B cell (primary cell): ENCODE results near the gene CPE. TPM values are rescaled to one million over a fixed set of nuclear protein-coding genes. Genes with fewer than 3 reads are reported as not detected.

ENCODE experiments used
- ATAC-seq: fragments of 200-7000 bp; cut with Tn5 transposase; one replicate; pipeline ENCODE4 v1.10.0; 2021; ENCODE audit warnings: low read depth, mild to moderate bottlenecking, moderate number of reproducible peaks, moderate library complexity
- CTCF ChIA-PET: fragments of 350-600 bp; sonication (Branson Sonifier 250); formaldehyde crosslinking; loops from one replicate; lab custom pipeline; 2021; ENCODE audit warnings: antibody characterized with exemption, inconsistent platforms; lab: Charles Lee
- POLR2A ChIA-PET: fragments of 350-600 bp; sonication (Branson Sonifier 250); formaldehyde crosslinking; loops from one replicate; lab custom pipeline; 2021; ENCODE audit warnings: antibody characterized with exemption; lab: Charles Lee
- DNase-seq: peaks from one replicate; pipeline ENCODE4 v3.0.0; 2013
- H2AFZ ChIP-seq: 2 replicates; pipeline ENCODE4 v1.6.1; 2012; ENCODE audit warnings: mild to moderate bottlenecking, low read depth, low read length; ENCODE audit not compliant: insufficient read depth, poor library complexity, severe bottlenecking
- H3K27ac ChIP-seq, 2 donors: 1 replicate in 1 of 2; 2 replicates in 1 of 2; pipeline ENCODE4 v1.5.1; 2012 to 2013; ENCODE audit warnings: low read length in 2 of 2, mild to moderate bottlenecking in 2 of 2, moderate library complexity in 1 of 2
- H3K27me3 ChIP-seq, 4 experiments: fragments of 200-600 bp in 1 of 4; sonication (generic) in 1 of 4; replicated peaks in 1 of 4; 1 replicate in 2 of 4; 2 replicates in 2 of 4; pipeline versions ENCODE4 v1.6.1 to v1.7.0; 2013 to 2016; ENCODE audit warnings: low read length in 3 of 4, mild to moderate bottlenecking in 2 of 4, mixed read lengths in 1 of 4, moderate library complexity in 1 of 4; ENCODE audit not compliant: insufficient read depth in 4 of 4, control insufficient read depth in 3 of 4; ENCODE audit errors: control extremely low read depth in 1 of 4
- H3K36me3 ChIP-seq, 2 experiments: replicated peaks in 1 of 2; 1 replicate in 1 of 2; 2 replicates in 1 of 2; pipeline versions ENCODE4 v1.6.1 to v1.7.1; 2013; ENCODE audit warnings: low read length in 1 of 2; ENCODE audit not compliant: insufficient read depth in 2 of 2, control insufficient read depth in 1 of 2; ENCODE audit errors: control extremely low read depth in 1 of 2, extremely low read depth in 1 of 2
- H3K4me1 ChIP-seq, 2 donors: fragments of 200-600 bp in 1 of 2; sonication (generic) in 1 of 2; 1 replicate in 1 of 2; 2 replicates in 1 of 2; pipeline versions ENCODE4 v1.5.1 to v1.6.1; 2013 to 2017; ENCODE audit warnings: low read length in 2 of 2; ENCODE audit not compliant: control insufficient read depth in 2 of 2, insufficient read depth in 2 of 2
- H3K4me2 ChIP-seq: replicated peaks from 2 replicates; pipeline ENCODE3; 2012; ENCODE audit warnings: mild to moderate bottlenecking, low read depth, low read length; ENCODE audit not compliant: poor library complexity, severe bottlenecking
- H3K4me3 ChIP-seq, 5 experiments: fragments of 200-600 bp in 1 of 5; sonication (generic) in 1 of 5; 1 replicate in 3 of 5; 2 replicates in 2 of 5; pipeline versions ENCODE4 v1.5.1 to v1.7.0; 2011 to 2016; ENCODE audit warnings: low read length in 4 of 5, mild to moderate bottlenecking in 4 of 5, low read depth in 2 of 5, control low read depth in 1 of 5, moderate library complexity in 1 of 5; ENCODE audit not compliant: insufficient read depth in 1 of 5; ENCODE audit errors: control extremely low read depth in 1 of 5, extremely low read depth in 1 of 5
- H3K79me2 ChIP-seq: fragments of 200-600 bp; sonication (generic); one replicate; pipeline ENCODE4 v1.6.0; 2016; ENCODE audit warnings: low read length; ENCODE audit not compliant: control insufficient read depth, insufficient read depth
- H3K9ac ChIP-seq: fragments of 200-600 bp; sonication (generic); 2 replicates; pipeline ENCODE4 v1.6.1; 2017; ENCODE audit warnings: mild to moderate bottlenecking, low read length, moderate library complexity
- H3K9me3 ChIP-seq, 3 donors: one replicate each; pipeline versions ENCODE4 v1.6.1 to v1.7.1; 2013; ENCODE audit warnings: low read length in 2 of 3; ENCODE audit not compliant: control insufficient read depth in 2 of 3, insufficient read depth in 1 of 3; ENCODE audit errors: control extremely low read depth in 1 of 3
- H4K20me1 ChIP-seq: 2 replicates; pipeline ENCODE4 v1.6.0; 2012; ENCODE audit warnings: mild to moderate bottlenecking, low read length; ENCODE audit not compliant: insufficient read depth, control insufficient read depth, poor library complexity, severe bottlenecking
- H3K27ac Mint-ChIP-seq: one replicate; pipeline ENCODE4 v1.8.0; 2021; ENCODE audit warnings: mixed read lengths
- H3K27me3 Mint-ChIP-seq: one replicate; pipeline ENCODE4 v1.8.0; 2021; ENCODE audit warnings: mixed read lengths
- H3K4me1 Mint-ChIP-seq: one replicate; pipeline ENCODE4 v1.8.0; 2021; ENCODE audit warnings: mixed read lengths
- H3K4me3 Mint-ChIP-seq: one replicate; pipeline ENCODE4 v1.8.0; 2021; ENCODE audit warnings: mixed read lengths
- H3K9me3 Mint-ChIP-seq: one replicate; pipeline ENCODE4 v1.8.0; 2022; ENCODE audit warnings: mixed read lengths; ENCODE audit not compliant: insufficient read depth
- CTCF ChIP-seq: fragments of 200-600 bp; IDR thresholded peaks from one replicate; pipeline ENCODE4 v1.8.0; 2022; ENCODE audit warnings: antibody characterized with exemption, mild to moderate bottlenecking
- EZH2 ChIP-seq: IDR thresholded peaks from 2 replicates; pipeline ENCODE4 v1.6.1; 2012; ENCODE audit warnings: borderline replicate concordance, low read depth, mild to moderate bottlenecking, moderate library complexity, low read length; ENCODE audit not compliant: insufficient read depth, poor library complexity, severe bottlenecking
- WGBS: methylation state at CpG from one replicate; pipeline ENCODE4 v1.1.5; 2013; ENCODE audit warnings: missing lambda C conversion rate; ENCODE audit not compliant: insufficient coverage; 5-methylcytosine and 5-hydroxymethylcytosine counted together
- intact Hi-C: fragments of 100-400 bp; cut with micrococcal nuclease; formaldehyde crosslinking; loops from one replicate; pipeline ENCODE4 v1.10.0; 2022
- polyA plus RNA-seq: library from polyadenylated mRNA; depleted of rRNA; stranded (reverse); fragments of >200 nt; gene quantifications from 2 replicates; pipeline ENCODE4 v1.2.3, GENCODE V29; 2012
- total RNA-seq, 2 donors: library from RNA; stranded (reverse); fragments of 120-200 nt in 1 of 2; gene quantifications; 1 replicate in 1 of 2; 2 replicates in 1 of 2; pipeline versions ENCODE4 v1.2.3 to v1.2.4, GENCODE V29; 2013 to 2022

The CPE gene
- total and polyA plus RNA-seq, 2 donors (not counting 1 experiment from before 2014, with no cell fraction given), result not detected

GRCh38 chr4:165476214-165477098, 97.6 kb downstream of the CPE start:
- CTCF ChIA-PET, result interaction anchor here (1.0 to 1.8 kb wide), 2 partner anchors 8 to 14 kb away, joined by 3 to 4 read pairs; no protein-coding TSS in a partner anchor
- H3K9me3 ChIP-seq, result peaks cover 0 to 19% (median 4%) of the 10 kb centered on the region in 3 donors
- H4K20me1 ChIP-seq, result no peaks in the 10 kb centered on the region
- H3K9ac ChIP-seq, result no peak overlapping the region
- H3K27ac ChIP-seq, result no peak overlapping the region
- Mint-ChIP-seq H3K4me1 (no peaks in the 10 kb centered on the region), H3K27me3 (peaks cover 3% of the 10 kb centered on the region), H3K27ac (no peak overlapping the region), H3K9me3 (no peaks in the 10 kb centered on the region), H3K4me3 (no peak overlapping the region)
- no peaks in the 10 kb centered on the region for H3K27me3 ChIP-seq
- WGBS, result 95% methylated on average over 10 of the region's 14 CpGs
- no peaks in the 10 kb centered on the region for H3K36me3 ChIP-seq
- no peak overlapping the region for H2AFZ ChIP-seq
- no peak overlapping the region for H3K4me3 ChIP-seq
- H3K79me2 ChIP-seq, result no peaks in the 10 kb centered on the region
- no peak overlapping the region for H3K4me2 ChIP-seq
- H3K4me1 ChIP-seq, result no peaks in the 10 kb centered on the region
- TF ChIP-seq EZH2, result no peak
- TF ChIP-seq CTCF, result no peak
- POLR2A ChIA-PET, result no interaction called here
- ATAC-seq, result no peak
- no peak for DNase-seq
- intact Hi-C loops, result no loop called here

- H2AFZ ChIP-seq, result no peak overlapping the region
- 94% methylated on average over 2 of the region's 4 CpGs for WGBS
- H3K27me3 ChIP-seq, result no peaks in the 10 kb centered on the region
- no peak overlapping the region for H3K4me2 ChIP-seq
- ATAC-seq, result no peak
- no peaks in the 10 kb centered on the region for H3K36me3 ChIP-seq
- CTCF ChIA-PET, result interaction anchor here (0.7 to 1.8 kb wide), 2 partner anchors 9 to 1593 kb away, joined by 3 to 4 read pairs; no protein-coding TSS in a partner anchor
- no peak overlapping the region for H3K27ac ChIP-seq
- peaks cover 8% of the 10 kb centered on the region for H3K27me3 Mint-ChIP-seq
- POLR2A ChIA-PET, result no interaction called here
- H3K79me2 ChIP-seq, result no peaks in the 10 kb centered on the region
- H3K9ac ChIP-seq, result no peak overlapping the region
- no peaks in the 10 kb centered on the region for H3K4me1 Mint-ChIP-seq
- H3K4me3 ChIP-seq, result no peak overlapping the region
- intact Hi-C loops, result no loop called here
- no peaks in the 10 kb centered on the region for H4K20me1 ChIP-seq
- no peak for DNase-seq
- H3K9me3 Mint-ChIP-seq, result no peaks in the 10 kb centered on the region
- no peak overlapping the region for H3K27ac Mint-ChIP-seq
- no peak for TF ChIP-seq CTCF
- no peak for TF ChIP-seq EZH2
- no peaks in the 10 kb centered on the region for H3K4me1 ChIP-seq
- H3K9me3 ChIP-seq, result peaks cover 0 to 7% (median 4%) of the 10 kb centered on the region in 3 donors
- no peak overlapping the region for H3K4me3 Mint-ChIP-seq
These were observed 99.0 kb downstream of the CPE start for GRCh38 chr4:165477799-165478198.
